ENCODE results near the gene C1orf74.
A peak's percentile ranks its signal among the peaks of the same experiment; 100 is the strongest.

Gene C1orf74

DNA sequence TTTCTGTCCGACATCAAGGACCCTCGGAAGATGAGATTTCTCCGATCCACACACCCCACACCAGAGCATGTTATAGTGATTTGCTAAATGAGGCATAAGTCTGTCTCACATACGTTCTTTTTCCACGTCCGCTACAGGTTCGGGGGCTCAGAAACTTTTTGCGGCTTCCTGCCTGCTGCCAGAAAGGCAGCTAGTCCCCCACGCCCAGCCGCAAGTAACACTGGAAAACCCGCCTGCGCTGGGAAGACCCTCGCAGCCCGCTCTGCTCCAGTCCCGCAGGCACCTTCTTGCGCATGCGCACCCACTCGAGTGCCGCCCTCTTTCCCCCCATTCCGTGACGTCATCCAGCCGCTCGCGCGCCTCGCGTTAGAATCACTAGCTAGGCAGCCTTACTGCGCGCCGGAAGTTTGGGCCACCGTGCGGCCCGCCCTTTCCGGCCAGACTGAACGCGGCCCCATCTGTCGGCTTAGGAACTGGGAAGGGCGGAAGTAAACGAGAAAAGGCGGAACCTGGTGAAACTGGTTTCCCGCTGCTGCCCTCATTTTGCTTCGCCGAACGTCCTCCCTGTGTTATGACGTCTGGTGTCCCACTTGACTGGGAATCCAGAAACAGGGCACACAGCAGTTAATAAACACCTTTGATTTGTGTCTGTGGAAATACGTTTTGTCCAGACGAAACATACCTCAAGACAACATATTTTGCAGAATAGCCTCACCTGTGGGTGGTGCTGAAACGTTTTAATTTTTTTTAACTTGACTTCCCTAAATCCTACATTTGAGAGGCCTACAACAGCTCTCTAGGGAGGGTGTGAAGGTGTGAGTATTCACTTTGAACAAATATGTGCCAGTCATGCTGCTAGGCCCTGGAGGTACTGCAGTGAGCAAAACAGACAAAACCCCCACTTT lies at the start of gene C1orf74:
C1orf74 (minus strand) TSS at position 295 of the 905 bp plus-strand sequence. CDS start 925 bp downstream, outside the sequence.
- peak; percentile 96 for DNase-seq

DNA sequence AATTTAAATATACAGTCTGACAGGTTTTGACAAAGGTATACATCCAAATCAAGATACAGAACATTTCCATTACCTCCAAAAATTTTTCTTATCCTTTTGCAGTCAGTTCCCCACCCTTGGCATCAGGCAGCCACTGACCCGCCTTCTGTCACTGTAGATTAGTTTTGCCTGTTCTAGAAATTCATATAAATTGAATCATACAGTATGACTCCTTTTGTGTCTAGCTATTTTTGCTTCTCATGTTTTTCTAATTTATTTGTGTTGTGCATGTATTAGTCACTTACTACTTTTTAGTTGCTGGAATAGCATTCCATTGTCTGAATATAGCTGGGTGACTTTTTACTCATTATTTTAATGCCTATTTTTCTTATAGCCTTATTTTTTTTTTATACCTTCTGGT lies 47.3 kb upstream of the C1orf74 start:
- DNase-seq = no peak

DNA sequence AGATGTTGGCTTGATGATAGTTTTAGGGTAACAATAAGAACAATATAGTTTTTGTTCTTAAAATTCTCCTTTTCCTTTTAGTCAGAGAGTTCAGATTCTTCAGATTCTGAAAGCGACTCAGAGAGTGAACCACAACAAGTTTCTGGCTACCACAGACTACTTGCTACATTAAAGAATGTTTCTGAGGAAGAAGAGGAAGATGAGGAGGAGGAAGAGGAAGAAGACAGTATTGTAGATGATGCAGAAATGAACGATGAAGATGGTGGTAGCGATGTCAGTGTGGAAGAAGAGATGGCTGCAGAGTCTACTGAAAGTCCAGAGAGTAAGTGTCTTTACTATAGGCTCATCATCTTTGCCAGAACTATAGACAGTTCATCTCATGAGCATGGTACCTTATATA lies 46.4 kb upstream of the C1orf74 start:
- DNase-seq = no peak

DNA sequence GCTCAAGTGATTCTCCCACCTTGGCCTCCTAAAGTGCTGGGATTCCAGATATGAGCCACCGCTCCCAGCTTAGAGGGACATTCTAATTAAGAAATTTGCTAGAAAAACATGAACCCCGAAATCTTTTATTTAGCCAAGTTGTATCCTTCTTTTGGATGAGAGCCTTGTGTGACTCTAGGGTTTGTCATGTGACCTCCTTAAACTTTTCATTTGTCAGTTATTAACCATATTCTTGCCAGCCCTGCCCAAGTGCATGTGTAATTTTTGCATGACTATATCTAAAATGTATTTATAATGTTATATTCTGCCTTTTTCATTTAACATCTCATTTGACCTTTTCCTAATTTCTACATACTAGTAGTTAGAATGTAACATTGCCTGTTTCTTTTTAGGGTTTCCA lies 45.4 kb upstream of the C1orf74 start:
- no peak for DNase-seq

DNA sequence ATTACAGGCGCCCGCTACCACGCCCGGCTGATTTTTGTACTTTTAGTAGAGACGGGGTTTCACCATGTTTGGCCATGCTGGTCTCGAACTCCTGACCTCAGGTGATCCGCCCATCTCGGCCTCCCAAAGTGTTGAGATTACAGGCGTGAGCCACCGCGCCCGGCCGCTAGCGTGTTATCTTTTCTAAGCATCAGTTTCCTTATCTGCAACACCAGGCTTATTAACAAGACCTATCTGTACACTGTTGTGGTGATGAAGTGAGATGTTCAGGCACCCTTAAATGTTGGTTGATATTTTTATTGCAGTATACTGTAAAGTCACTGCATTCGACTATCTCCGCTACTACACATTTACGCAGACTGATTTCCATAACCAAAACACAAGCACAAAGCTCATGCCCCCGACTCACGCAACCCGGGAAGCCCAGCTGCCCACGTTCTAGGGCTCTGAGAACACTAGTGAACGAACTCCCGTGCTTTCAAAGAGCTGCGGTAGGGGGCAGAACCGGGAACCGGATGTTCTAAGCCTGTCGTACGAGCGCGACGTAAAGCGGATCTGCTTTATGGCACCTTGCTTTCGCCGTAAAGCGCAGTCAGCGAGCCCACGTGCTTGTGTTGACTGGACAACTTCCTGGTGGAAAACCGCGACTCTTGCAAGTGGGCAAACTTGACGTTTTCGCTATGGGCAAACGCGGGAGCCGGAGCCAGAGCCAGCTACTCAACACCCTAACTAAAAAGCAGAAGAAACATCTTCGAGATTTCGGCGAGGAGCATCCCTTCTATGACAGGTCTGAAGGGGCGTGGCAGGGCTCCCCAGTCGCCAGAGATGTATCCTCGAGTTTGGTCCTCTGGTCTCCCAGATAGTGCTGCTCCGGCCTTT lies 43.3 kb upstream of the C1orf74 start, which contains the start of gene UTP25:
UTP25 (plus strand) TSS at position 589 of the 879 bp plus-strand sequence; CDS start at position 681, 92 bp downstream.
- DNase-seq = peak; percentile 86

DNA sequence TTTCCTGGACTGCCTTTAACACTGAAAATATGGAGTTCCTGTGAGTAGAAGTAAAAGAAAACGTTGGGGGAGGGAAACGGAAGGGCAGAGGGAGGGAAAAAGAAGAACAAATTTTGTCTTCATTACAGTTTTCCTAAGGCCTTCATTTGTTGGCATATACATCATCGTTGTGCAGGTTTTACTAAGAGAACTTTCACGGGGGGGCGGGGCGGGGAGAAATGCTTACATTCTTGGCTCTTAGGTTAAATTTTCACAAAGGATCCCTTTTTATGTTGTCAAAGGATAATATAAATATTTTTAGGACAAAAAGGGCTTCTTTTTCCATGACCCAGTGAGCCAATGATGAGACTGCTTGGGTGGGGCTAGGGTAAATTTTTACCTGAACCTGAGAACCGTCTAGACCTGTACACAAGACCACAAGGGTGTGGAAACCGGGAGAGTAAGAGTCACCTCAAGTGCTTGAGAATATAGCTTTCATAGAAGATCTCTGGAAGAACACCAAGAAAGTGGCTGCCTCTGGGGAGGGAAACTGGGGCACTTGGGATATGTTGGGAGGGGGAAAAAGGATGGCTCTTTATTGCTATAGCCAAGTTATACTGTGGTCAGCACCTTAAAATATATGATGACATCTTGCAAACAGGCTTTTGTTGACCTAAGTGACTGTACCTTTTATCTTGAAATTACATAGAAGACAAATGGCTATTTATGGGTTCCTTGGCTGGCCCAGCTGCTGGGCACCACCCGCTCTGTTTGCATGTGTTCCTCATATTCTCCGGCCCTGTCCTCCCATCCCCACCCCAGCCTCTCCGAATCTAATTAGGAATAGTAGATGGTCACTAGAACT lies 41.5 kb upstream of the C1orf74 start:
- DNase-seq = no peak

DNA sequence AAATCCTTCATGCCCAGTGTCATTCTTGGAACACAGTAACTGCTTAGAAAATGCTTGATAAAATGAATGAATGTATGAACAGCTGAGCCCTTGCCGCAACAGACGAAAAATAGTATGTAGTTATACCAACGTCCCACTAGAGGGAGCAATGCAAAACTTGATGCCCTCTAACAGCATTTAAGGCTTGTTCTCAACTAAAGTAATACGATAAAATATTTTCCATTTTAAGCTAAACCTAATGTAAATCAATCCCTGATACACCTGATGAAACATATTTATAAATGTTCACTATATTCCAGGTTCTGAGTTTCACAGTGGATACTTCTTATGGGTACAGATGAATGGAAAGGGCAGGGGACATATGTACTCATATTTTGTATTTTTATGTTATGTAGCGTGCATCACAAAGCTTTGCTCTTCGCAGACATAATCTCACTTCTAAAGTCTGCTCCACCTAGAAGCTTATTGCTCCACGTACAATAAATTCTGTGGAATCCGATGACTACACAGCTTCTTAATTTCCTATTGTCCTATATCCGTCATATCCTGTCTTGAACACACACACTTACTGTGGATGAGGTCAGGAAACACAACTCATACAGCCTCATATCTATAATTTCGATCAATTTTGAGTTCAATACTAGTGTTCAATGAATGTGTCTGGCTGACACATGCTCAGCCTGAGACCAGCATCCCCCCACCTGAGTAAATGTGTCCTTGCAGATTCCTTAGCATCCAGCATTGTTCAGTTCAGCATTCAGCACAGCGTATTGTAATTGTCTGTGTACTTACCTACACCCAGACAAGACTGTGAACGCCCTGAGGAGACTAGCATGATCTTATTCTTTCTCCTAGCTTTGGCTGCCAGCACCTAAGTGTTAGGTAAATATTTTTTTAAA lies 39.0 kb upstream of the C1orf74 start:
- peak; percentile 58 for DNase-seq

DNA sequence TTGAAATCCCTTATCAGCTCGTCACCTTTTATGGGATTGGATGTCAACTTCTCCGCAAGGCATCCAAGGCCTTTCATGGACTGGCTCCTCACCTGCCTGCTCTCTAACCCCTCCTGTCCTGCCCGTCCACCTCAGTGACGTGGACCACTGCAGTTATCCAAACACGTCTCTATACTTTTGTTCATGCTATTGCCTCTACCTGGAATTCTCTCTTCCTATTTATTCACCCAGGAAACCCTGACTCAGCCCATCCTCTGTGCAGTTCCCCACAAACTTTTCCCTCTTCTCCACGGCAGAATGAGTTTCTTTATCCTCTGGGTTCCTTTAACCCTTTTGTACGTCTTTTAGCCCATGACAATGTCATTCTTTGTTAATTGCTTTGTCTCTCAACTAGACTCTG lies 38.3 kb upstream of the C1orf74 start:
- no peak for DNase-seq

DNA sequence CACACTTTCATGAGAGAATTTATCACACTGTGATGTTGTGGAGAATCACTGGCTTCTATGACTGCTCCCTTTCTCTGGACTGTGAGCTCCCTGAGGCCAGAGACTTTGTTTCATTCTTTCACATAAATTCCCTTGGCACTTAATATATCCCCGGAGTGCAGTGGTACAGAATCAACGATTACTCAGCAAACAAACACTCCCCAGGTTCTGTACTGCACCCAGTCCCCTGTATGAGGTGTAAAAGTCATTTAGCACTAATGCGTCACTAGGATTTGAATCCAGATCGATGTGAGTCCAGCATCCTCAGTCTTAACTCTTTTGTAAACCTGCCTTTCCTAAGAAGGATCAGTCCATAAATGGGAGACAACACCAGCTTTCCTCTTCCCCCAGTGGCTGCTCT lies 36.6 kb upstream of the C1orf74 start:
- DNase-seq = no peak

DNA sequence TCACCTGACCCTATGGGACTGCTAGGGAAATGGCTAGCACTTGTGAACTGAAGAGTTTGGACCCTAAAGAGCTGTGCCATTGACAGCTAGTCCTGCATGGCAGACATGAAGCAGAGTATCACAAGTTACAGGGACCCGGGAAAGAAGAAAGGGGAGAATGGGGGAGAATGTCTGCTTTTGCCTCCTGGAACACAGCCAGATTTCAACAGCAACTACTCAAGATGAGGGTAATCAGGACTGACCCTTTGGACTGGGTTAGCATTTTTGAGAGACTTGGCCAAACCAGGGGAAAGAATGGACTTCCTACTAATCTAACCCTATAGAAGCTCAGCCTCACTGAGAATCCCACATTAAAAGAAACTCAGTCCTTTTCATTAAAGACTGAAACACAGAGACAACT lies 34.7 kb upstream of the C1orf74 start:
- no peak for DNase-seq

DNA sequence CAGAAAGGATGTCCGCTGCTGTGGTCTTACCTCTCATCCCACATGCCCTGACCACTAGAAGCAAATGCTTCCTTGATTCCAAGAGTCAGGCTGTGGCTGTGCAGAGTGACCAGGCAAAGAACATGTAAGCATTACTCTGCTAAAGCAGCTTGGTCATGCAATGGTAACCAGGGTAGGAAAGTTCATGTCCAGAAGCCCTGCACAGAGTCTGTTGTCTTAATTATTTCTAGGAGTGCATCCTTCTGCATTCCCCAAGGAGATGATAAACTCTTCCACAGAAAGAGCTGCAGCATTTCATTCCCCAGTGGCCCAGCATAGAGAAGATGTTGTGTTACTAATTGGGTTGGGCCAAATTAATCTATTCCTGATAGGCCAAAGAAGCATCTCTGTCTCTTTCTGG lies 33.3 kb upstream of the C1orf74 start:
- no peak for DNase-seq

DNA sequence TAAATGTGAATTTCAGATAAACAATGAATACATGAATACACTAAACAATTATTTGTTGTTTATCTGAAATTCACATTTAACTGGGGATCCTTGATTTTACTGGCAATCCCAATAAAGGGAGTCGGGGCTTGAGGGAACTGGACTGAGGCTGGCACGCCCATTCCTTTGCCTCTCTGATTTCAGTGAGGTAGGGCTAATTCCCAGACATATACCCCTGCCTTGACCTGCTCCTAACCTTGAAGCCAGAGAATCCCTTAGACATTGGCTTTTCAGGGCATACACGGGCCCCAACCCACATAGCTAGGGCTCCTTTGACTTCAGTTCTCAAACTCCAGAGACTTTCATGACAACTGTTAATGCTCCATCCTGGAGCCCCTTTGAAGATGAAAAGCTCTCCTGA lies 32.6 kb upstream of the C1orf74 start:
- DNase-seq = no peak

DNA sequence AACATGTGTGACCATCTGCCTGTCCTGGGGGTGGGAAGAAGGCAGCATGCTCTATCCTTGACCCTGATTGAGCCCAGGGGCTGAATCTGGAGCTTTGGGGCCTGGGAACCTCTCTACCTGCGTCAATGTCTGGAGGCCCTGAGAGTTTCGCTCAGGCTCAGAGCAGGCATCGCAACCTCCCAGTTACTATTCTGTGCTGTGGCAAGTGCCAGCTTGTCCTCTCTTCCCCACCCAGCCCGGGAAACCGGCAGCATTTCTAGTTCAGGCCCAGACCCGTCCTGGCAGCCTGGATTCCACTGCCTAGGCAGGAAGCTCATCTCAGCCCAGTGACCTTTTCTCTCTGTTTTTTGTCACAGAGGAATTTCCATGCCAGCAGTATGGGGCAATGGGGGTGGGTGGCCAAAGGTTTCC lies 31.6 kb upstream of the C1orf74 start:
- no peak for DNase-seq

DNA sequence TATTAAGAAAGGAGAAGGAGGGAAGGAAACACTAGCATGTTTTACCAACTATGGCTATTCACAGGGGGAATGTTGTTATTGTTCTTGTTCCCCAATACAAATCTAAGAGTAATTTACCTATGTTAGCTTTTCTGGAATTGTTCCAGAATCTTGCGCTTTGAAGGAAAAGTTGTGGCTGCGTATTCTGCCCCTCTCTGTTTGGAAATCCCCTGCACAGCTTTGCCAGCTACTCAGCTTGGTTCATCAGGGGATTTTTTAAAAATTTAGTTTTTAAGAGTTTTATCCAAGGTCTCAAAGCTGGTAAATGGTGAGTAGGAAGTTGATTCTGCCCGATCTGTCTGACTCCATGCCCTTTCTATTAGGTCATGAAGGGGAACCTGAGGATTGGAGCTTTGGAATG lies 31.1 kb upstream of the C1orf74 start:
- DNase-seq = no peak

DNA sequence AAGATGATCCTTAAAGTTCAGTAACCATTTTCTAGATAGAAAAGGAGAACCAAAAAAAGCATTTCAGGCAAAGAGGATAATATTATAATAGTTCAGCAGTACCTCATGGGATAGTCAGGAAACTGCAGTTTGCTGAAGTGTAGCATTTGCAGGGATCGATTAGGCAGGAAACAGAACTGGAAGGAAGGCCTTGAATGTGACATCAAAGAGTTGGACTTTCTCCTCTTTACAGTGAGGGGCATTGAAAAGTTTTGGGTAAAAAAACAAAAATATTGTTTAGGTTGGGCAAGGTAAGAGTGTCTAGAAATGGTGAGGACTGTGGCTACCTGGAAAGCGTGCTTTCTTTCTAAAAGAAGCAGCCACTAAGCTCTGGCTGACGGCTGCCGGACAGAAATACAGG lies 29.5 kb upstream of the C1orf74 start:
- no peak for DNase-seq

DNA sequence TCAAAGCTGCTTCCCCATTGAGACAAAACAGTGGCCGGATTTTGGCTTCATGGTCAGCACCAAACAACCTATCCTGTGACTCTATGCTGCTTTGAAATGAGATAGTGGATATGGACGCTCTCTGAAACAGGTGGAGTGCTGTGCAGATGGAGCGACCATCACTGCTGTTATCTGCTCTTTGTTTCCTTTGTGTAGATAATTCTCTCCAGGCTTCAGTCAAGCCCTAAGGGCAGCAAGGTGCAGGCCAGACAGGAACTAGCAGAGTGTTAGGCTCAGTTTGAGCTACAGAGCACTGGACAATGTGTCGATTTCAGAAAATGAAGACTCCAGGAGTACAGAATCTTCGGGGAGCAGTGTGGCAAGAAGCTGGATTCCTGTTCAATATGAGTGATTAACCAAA lies 26.4 kb upstream of the C1orf74 start:
- no peak for DNase-seq

DNA sequence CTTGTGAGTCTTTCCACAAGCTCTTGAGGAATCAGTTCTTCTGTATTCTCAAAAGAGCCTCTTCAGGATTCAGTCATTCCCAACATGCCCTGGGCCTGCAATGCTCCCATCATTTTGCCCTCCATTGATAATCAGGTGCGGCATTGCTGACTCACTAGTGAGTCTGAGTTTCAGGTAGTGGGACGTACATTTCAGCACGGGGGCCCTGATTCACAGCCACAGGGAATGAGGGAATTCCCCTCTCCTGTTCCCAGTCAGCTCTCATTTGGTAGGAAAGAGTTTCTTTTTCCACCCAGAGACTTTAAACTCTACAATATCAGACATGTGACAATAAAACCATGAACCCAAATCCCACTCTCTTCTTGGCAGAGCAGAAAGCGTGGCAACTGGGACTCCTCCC lies 25.3 kb upstream of the C1orf74 start:
- DNase-seq = no peak

DNA sequence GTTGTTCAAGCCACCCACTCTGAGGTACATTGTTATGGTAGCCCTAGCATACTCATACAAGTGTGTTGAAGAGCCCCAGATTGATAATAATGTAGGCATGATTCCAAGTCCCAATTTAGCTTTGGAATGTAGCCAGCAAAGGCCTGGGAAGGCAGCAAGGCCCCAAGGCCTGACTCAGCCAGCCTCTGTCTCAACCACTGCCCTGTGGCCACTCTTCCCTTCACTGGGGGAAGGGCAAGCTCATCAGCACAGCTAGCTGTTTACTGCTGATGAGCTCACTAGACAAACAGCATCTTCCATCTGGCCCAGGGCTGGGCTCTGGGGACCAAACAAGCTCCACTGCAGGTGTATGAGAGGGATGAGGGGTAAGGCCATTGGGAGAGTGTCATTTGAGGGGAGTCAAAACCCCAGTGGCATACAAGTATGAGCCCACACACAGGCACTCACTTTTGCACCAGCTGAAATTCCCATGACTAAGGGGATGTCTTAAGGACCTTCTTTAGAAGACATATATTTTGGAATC lies 23.8 kb upstream of the C1orf74 start:
- DNase-seq = peak; percentile 75

DNA sequence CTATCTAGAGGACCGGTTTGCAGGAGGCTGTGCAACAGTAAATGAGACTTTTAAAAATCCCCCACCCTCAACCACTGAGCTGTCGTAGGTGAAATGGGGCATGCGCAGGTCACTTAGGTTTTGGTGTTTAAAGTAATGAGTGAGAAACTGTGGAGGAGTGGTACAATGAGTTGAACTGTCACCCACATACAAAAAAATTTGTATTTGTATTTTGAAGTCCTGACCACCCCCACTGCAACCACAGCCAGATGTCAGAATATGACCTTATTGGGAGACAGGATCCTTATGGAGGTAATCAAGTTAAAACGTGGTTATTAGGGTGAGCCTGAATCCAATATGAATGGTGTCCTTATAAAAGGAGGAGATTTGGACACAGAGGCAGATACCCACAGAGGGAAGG lies 23.1 kb upstream of the C1orf74 start:
- DNase-seq = no peak

DNA sequence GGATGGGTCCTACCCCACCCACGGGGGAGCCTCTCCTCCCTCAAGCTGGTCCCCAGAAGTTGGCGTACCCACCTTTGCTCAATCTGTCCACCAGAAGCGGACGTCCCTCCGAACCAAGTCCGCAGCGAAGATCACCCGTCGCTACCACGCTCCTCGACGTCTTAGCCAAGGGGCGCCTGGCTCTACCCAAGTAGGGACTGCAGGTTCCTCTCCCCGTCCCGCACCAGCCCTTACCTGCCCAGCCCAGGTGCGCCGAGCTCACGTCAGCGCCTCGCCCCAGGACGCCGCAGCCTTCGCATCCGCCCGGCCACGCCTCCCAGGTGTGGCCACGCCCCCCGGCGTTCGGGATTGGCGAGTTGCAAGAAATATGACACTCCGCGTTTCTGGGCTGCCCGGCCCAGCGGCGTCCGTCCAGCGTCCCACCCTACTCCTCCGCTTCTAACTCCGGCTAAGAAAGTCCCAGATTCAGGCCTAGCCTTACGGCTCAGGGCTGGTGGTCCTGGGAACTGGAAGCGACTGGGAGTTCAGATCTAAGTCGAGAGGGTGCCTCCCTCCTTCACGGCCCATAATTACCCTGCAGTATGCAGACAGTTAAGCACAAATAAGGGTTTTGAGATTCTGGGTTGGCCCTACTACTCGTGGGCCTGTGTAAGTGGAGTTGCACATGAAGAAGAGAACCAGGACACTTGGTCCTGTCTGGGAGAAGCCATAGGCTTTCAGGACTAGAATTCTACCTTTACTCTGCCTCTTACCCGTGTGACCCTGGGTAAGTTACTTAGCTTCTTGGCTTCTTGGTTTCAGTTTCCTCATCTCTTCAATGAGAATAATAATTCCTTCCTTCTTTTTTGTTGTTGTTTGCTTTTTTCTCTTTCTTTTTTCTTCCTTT lies 21.8 kb upstream of the C1orf74 start, which contains the start of gene IRF6:
IRF6 (minus strand) TSS at position 268 of the 886 bp plus-strand sequence. CDS start 4,729 bp downstream, outside the sequence.
- DNase-seq = peak; percentile 20
